OCI-LY7 (cell line): Measurements from ENCODE around the gene COL9A3. TPM values are rescaled to one million over a fixed set of nuclear protein-coding genes. Genes with fewer than 3 reads are reported as not detected.

Experiments used
- BruUV-seq: library from RNA; stranded (reverse); fragments of 400-500 nt; replicated peaks from 2 replicates; lab custom pipeline; 2021; lab: Mats Ljungman, UMichigan
- CTCF ChIA-PET: fragments of 300-600 bp; sonication (Branson Sonifier 250); formaldehyde crosslinking; loops from one replicate; lab custom pipeline; 2022; ENCODE audit warnings: antibody characterized with exemption; ENCODE audit not compliant: unreplicated experiment; lab: Charles Lee
- POLR2A ChIA-PET: fragments of 300-600 bp; sonication (Branson Sonifier 250); formaldehyde crosslinking; loops from one replicate; lab custom pipeline; 2022; ENCODE audit warnings: antibody characterized with exemption; lab: Charles Lee
- DNase-seq: peaks from one replicate; pipeline ENCODE4 v3.0.0-alpha.2; 2015; ENCODE audit warnings: low spot score
- H2AFZ ChIP-seq: fragments of 200-600 bp; sonication (generic), shearing (Covaris generic); 2 replicates; pipeline ENCODE4 v1.6.1; 2014; ENCODE audit warnings: mild to moderate bottlenecking, antibody characterized with exemption, low read length, moderate library complexity
- H3K27ac ChIP-seq: fragments of 200-600 bp; sonication (generic); 2 replicates; pipeline ENCODE4 v1.5.1; 2014; ENCODE audit warnings: mixed run types, low read depth, mild to moderate bottlenecking, moderate library complexity, low read length, inconsistent platforms; ENCODE audit not compliant: poor library complexity, severe bottlenecking
- H3K36me3 ChIP-seq: fragments of 200-600 bp; sonication (generic); 2 replicates; pipeline ENCODE4 v1.6.1; 2014; ENCODE audit warnings: mild to moderate bottlenecking, antibody characterized with exemption, low read length, moderate library complexity, mixed read lengths; ENCODE audit not compliant: insufficient read depth
- H3K4me1 ChIP-seq: fragments of 200-600 bp; sonication (generic); 2 replicates; pipeline ENCODE4 v1.5.1; 2014; ENCODE audit warnings: mild to moderate bottlenecking, low read length; ENCODE audit not compliant: insufficient read depth, poor library complexity, severe bottlenecking
- H3K4me2 ChIP-seq: fragments of 200-600 bp; sonication (generic); 2 replicates; pipeline ENCODE4 v1.6.1; 2014; ENCODE audit warnings: mild to moderate bottlenecking, low read length
- H3K4me3 ChIP-seq: fragments of 200-600 bp; sonication (generic); 2 replicates; pipeline ENCODE4 v1.5.1; 2014; ENCODE audit warnings: mild to moderate bottlenecking, low read depth, low read length; ENCODE audit not compliant: poor library complexity, severe bottlenecking
- H3K79me2 ChIP-seq: fragments of 200-600 bp; sonication (generic); 2 replicates; pipeline ENCODE4 v1.6.1; 2016; ENCODE audit warnings: low read depth, mild to moderate bottlenecking, low read length, moderate library complexity, mixed read lengths; ENCODE audit not compliant: insufficient read depth
- H3K9me2 ChIP-seq: fragments of 200-600 bp; sonication (generic); 2 replicates; pipeline ENCODE4 v1.6.1; 2016; ENCODE audit warnings: mild to moderate bottlenecking, low read length, mixed read lengths; ENCODE audit not compliant: insufficient read depth
- H3K9me3 ChIP-seq: fragments of 200-600 bp; sonication (generic); 2 replicates; pipeline ENCODE4 v1.6.1; 2014; ENCODE audit warnings: mild to moderate bottlenecking, mixed run types, low read length, mixed read lengths
- H4K20me1 ChIP-seq: fragments of 200-600 bp; sonication (generic); 2 replicates; pipeline ENCODE4 v1.6.1; 2014; ENCODE audit warnings: mild to moderate bottlenecking, antibody characterized with exemption, low read length, moderate library complexity, mixed read lengths; ENCODE audit not compliant: insufficient read depth
- EZH2phosphoT487 ChIP-seq: fragments of 200-600 bp; sonication (generic); IDR thresholded peaks from 2 replicates; pipeline ENCODE4 v1.6.1; 2018; ENCODE audit warnings: low read depth, borderline replicate concordance, mild to moderate bottlenecking, mixed run types, antibody characterized with exemption, low read length, moderate library complexity, mixed read lengths
- intact Hi-C: fragments of 100-400 bp; cut with micrococcal nuclease; formaldehyde crosslinking; loops from one replicate; pipeline ENCODE4 v1.10.0; 2022; ENCODE audit not compliant: unreplicated experiment
- total RNA-seq, 2 experiments: library from RNA; depleted of rRNA in 1 of 2; stranded (reverse); fragments of >200 nt in 1 of 2; shearing (Covaris generic) in 1 of 2; gene quantifications; 2 replicates each; pipeline ENCODE4 v1.2.3, GENCODE V29; 2014 to 2022
- TF ChIP-seq, protein P1 (sequence below): fragments of 200-600 bp; sonication (generic); conservative IDR thresholded peaks from 2 replicates; pipeline ENCODE4 v1.5.1; 2014; ENCODE audit warnings: mild to moderate bottlenecking, antibody characterized with exemption, low read length, moderate library complexity, mixed read lengths

The COL9A3 gene
- total RNA-seq, 2 experiments from 2014 or later = 1.7 to 5.2 TPM

GRCh38 chr20:62772990-62773844 lies 43.6 kb upstream of the COL9A3 start:
- BruUV-seq = no TSS peak
- no peak overlapping the region for H3K4me3 ChIP-seq
- intact Hi-C loops = no loop called here
- H3K9me3 ChIP-seq = no peaks in the 10 kb centered on the region
- no peak overlapping the region for H3K4me2 ChIP-seq
- H3K79me2 ChIP-seq = no peaks in the 10 kb centered on the region
- DNase-seq = no peak
- no peaks in the 10 kb centered on the region for H3K9me2 ChIP-seq
- POLR2A ChIA-PET = no interaction called here
- peaks cover 47% of the 10 kb centered on the region for H3K4me1 ChIP-seq
- no peaks in the 10 kb centered on the region for H3K36me3 ChIP-seq
- H3K27ac ChIP-seq = no peak overlapping the region
- CTCF ChIA-PET = no interaction called here
- no peaks in the 10 kb centered on the region for H4K20me1 ChIP-seq
- TF ChIP-seq, protein P1, sequence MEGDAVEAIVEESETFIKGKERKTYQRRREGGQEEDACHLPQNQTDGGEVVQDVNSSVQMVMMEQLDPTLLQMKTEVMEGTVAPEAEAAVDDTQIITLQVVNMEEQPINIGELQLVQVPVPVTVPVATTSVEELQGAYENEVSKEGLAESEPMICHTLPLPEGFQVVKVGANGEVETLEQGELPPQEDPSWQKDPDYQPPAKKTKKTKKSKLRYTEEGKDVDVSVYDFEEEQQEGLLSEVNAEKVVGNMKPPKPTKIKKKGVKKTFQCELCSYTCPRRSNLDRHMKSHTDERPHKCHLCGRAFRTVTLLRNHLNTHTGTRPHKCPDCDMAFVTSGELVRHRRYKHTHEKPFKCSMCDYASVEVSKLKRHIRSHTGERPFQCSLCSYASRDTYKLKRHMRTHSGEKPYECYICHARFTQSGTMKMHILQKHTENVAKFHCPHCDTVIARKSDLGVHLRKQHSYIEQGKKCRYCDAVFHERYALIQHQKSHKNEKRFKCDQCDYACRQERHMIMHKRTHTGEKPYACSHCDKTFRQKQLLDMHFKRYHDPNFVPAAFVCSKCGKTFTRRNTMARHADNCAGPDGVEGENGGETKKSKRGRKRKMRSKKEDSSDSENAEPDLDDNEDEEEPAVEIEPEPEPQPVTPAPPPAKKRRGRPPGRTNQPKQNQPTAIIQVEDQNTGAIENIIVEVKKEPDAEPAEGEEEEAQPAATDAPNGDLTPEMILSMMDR = no peak
- TF ChIP-seq EZH2phosphoT487 = no peak
- H2AFZ ChIP-seq = no peak overlapping the region

GRCh38 chr20:62773845-62774714 lies 42.8 kb upstream of the COL9A3 start:
- Histone ChIP-seq H3K4me2 (no peak overlapping the region), H3K4me1 (peaks cover 47% of the 10 kb centered on the region), H3K27ac (no peak overlapping the region), H3K36me3 (no peaks in the 10 kb centered on the region), H2AFZ (no peak overlapping the region), H4K20me1 (no peaks in the 10 kb centered on the region), H3K4me3 (no peak overlapping the region), H3K9me3 (no peaks in the 10 kb centered on the region), H3K79me2 (no peaks in the 10 kb centered on the region), H3K9me2 (no peaks in the 10 kb centered on the region)
- no peak for TF ChIP-seq EZH2phosphoT487
- TF ChIP-seq, protein P1 = no peak
- DNase-seq = no peak
- ChIA-PET POLR2A (no interaction called here), CTCF (no interaction called here)
- no TSS peak for BruUV-seq
- intact Hi-C loops = no loop called here
